PC-3 (cell line): Measurements from ENCODE around the gene PDZD2. TPM values are rescaled to one million over a fixed set of nuclear protein-coding genes. Genes with fewer than 3 reads are reported as not detected.

Experiments
- ATAC-seq: fragments of 200-7000 bp; cut with Tn5 transposase; 2 replicates; pipeline ENCODE4 v1.9.1; 2020; ENCODE audit warnings: mild to moderate bottlenecking, moderate library complexity
- BruUV-seq: library from RNA; stranded (reverse); fragments of 400-500 nt; replicated peaks from 2 replicates; lab custom pipeline; 2021; lab: Mats Ljungman, UMichigan
- CTCF ChIA-PET: fragments of 300-600 bp; sonication (Branson Sonifier 250); formaldehyde crosslinking; loops from one replicate; lab custom pipeline; 2022; ENCODE audit warnings: antibody characterized with exemption; lab: Charles Lee
- POLR2A ChIA-PET: fragments of 300-600 bp; sonication (Branson Sonifier 250); formaldehyde crosslinking; loops from one replicate; lab custom pipeline; 2022; ENCODE audit warnings: antibody characterized with exemption; ENCODE audit not compliant: unreplicated experiment; lab: Charles Lee
- DNase-seq: peaks from one replicate; pipeline ENCODE4 v3.0.0-alpha.2; 2015
- H2AFZ ChIP-seq: fragments of 300-600 bp; sonication (generic); 2 replicates; pipeline ENCODE4 v1.6.0; 2016; ENCODE audit warnings: antibody characterized with exemption, low read length
- H3F3A ChIP-seq: fragments of 300-600 bp; sonication (generic); one replicate; pipeline ENCODE4 v1.6.0; 2017; ENCODE audit warnings: antibody characterized with exemption, low read length, control low read depth, mild to moderate bottlenecking; ENCODE audit not compliant: unreplicated experiment
- H3K27ac ChIP-seq: fragments of 300-600 bp; sonication (generic); 2 replicates; pipeline ENCODE4 v1.5.1; 2016; ENCODE audit warnings: mild to moderate bottlenecking, low read length
- H3K27me3 ChIP-seq: fragments of 300-600 bp; sonication (generic); 2 replicates; pipeline ENCODE4 v1.6.1; 2016; ENCODE audit warnings: low read length, mixed read lengths
- H3K36me3 ChIP-seq: fragments of 300-600 bp; sonication (generic); 2 replicates; pipeline ENCODE4 v1.6.1; 2016; ENCODE audit warnings: low read depth, mixed run types, low read length, mixed read lengths
- H3K4me1 ChIP-seq: fragments of 300-600 bp; sonication (generic); 2 replicates; pipeline ENCODE4 v1.5.1; 2016; ENCODE audit warnings: low read length; ENCODE audit not compliant: insufficient read depth
- H3K4me2 ChIP-seq: fragments of 300-600 bp; sonication (generic); 2 replicates; pipeline ENCODE4 v1.6.0; 2016; ENCODE audit warnings: low read length
- H3K4me3 ChIP-seq: fragments of 300-600 bp; sonication (generic); 2 replicates; pipeline ENCODE4 v1.5.1; 2016; ENCODE audit warnings: mild to moderate bottlenecking, low read length, mixed read lengths
- H3K79me2 ChIP-seq: fragments of 300-600 bp; sonication (generic); 2 replicates; pipeline ENCODE4 v1.6.1; 2017; ENCODE audit warnings: low read length, mixed read lengths
- H3K9ac ChIP-seq: fragments of 300-600 bp; sonication (generic); 2 replicates; pipeline ENCODE4 v1.6.0; 2016; ENCODE audit warnings: mild to moderate bottlenecking, low read length
- H3K9me2 ChIP-seq: fragments of 300-600 bp; sonication (generic); replicated peaks from 2 replicates; pipeline ENCODE4 v1.6.1; 2016; ENCODE audit warnings: mixed run types, low read length, mixed read lengths
- H3K9me3 ChIP-seq: fragments of 300-600 bp; sonication (generic); 2 replicates; pipeline ENCODE4 v1.6.1; 2016; ENCODE audit warnings: low read length, mixed read lengths
- H4K20me1 ChIP-seq: fragments of 300-600 bp; sonication (generic); 2 replicates; pipeline ENCODE4 v1.6.1; 2016; ENCODE audit warnings: low read length, mixed read lengths
- EZH2 ChIP-seq: fragments of 300-600 bp; sonication (generic); IDR thresholded peaks from one replicate; pipeline ENCODE4 v1.6.1; 2017; ENCODE audit warnings: antibody characterized with exemption, mild to moderate bottlenecking, low read length; ENCODE audit not compliant: unreplicated experiment
- EZH2phosphoT487 ChIP-seq: fragments of 300-600 bp; sonication (generic); IDR thresholded peaks from 2 replicates; pipeline ENCODE4 v1.6.1; 2018; ENCODE audit warnings: mild to moderate bottlenecking, antibody characterized with exemption, low read length, borderline replicate concordance
- intact Hi-C: fragments of 100-400 bp; cut with micrococcal nuclease; formaldehyde crosslinking; loops from 2 replicates; pipeline ENCODE4 v1.9.0; 2023
- total RNA-seq: library from RNA; depleted of rRNA; stranded (reverse); fragments of >200 nt; gene quantifications from 2 replicates; pipeline ENCODE4 v1.2.3, GENCODE V29; 2014
- TF ChIP-seq, protein P1 (sequence below): fragments of 300-600 bp; sonication (generic); conservative IDR thresholded peaks from 2 replicates; pipeline ENCODE4 v1.5.1; 2017; ENCODE audit warnings: antibody characterized with exemption, low read depth, mild to moderate bottlenecking, low read length

Gene PDZD2
- total RNA-seq, 1 experiment from 2014 or later: 2.0 TPM

DNA sequence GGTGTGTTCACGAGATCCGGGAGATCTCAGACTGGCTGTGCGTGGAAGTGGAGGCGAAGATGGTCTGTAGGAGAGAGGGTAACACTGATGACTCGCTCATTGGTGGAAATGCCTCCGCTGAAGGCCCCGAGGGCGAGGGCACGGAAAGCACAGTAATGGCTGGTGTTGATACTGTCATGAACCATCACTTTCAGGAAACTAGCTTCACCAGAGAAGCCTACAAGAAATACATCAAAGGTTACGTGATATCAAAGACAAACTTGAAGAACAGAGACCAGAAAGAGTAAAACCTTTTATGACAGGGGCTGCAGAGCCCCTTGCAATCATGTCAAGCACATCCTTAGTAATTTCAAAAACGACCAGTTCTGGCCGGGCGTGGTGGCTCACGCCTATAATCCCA, 269.5 kb downstream of the PDZD2 start:
- ChIA-PET POLR2A (no interaction called here), CTCF (no interaction called here)
- H4K20me1 ChIP-seq: no peaks in the 10 kb centered on the region
- H3F3A ChIP-seq: no peaks in the 10 kb centered on the region
- peaks cover 12% of the 10 kb centered on the region for H3K4me1 ChIP-seq
- intact Hi-C loops: no loop called here
- BruUV-seq: no TSS peak
- TF ChIP-seq EZH2phosphoT487 (no peak), EZH2 (no peak)
- TF ChIP-seq, protein P1, sequence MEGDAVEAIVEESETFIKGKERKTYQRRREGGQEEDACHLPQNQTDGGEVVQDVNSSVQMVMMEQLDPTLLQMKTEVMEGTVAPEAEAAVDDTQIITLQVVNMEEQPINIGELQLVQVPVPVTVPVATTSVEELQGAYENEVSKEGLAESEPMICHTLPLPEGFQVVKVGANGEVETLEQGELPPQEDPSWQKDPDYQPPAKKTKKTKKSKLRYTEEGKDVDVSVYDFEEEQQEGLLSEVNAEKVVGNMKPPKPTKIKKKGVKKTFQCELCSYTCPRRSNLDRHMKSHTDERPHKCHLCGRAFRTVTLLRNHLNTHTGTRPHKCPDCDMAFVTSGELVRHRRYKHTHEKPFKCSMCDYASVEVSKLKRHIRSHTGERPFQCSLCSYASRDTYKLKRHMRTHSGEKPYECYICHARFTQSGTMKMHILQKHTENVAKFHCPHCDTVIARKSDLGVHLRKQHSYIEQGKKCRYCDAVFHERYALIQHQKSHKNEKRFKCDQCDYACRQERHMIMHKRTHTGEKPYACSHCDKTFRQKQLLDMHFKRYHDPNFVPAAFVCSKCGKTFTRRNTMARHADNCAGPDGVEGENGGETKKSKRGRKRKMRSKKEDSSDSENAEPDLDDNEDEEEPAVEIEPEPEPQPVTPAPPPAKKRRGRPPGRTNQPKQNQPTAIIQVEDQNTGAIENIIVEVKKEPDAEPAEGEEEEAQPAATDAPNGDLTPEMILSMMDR: no peak
- H3K9ac ChIP-seq: no peak overlapping the region
- no peaks in the 10 kb centered on the region for H3K9me3 ChIP-seq
- H3K4me2 ChIP-seq: no peak overlapping the region
- H3K27ac ChIP-seq: no peak overlapping the region
- no peaks in the 10 kb centered on the region for H3K9me2 ChIP-seq
- H2AFZ ChIP-seq: no peak overlapping the region
- H3K4me3 ChIP-seq: no peak overlapping the region
- no peak for ATAC-seq
- H3K27me3 ChIP-seq: no peaks in the 10 kb centered on the region
- no peaks in the 10 kb centered on the region for H3K79me2 ChIP-seq
- no peak for DNase-seq
- no peaks in the 10 kb centered on the region for H3K36me3 ChIP-seq

DNA sequence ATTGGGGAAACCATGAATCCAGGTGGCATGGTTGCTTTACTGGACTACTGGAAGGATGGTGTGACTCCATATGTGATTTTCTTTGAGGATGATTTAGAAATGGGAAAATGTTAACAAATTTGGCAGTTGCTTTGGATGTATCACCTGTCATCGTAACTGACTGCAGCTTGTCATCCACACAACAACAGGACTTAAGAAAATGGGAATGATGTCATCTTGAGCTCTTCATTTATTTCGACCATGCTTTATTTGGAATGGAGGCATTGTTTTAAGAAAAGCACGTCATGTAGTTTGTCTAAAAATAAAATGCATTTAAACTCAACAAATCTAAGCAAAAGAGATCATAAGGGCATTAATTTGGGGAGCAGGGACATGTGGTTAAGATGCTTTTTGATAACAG, 270.1 kb downstream of the PDZD2 start:
- no peaks in the 10 kb centered on the region for H3K36me3 ChIP-seq
- no peak overlapping the region for H3K27ac ChIP-seq
- TF ChIP-seq EZH2 (no peak), EZH2phosphoT487 (no peak)
- TF ChIP-seq, protein P1: no peak
- ChIA-PET POLR2A (no interaction called here), CTCF (no interaction called here)
- H3K4me1 ChIP-seq: peaks cover 17% of the 10 kb centered on the region
- H3F3A ChIP-seq: no peaks in the 10 kb centered on the region
- no peaks in the 10 kb centered on the region for H3K9me3 ChIP-seq
- intact Hi-C loops: no loop called here
- no peaks in the 10 kb centered on the region for H4K20me1 ChIP-seq
- H3K9me2 ChIP-seq: no peaks in the 10 kb centered on the region
- no peak overlapping the region for H3K4me2 ChIP-seq
- DNase-seq: no peak
- H3K79me2 ChIP-seq: no peaks in the 10 kb centered on the region
- no peaks in the 10 kb centered on the region for H3K27me3 ChIP-seq
- H3K9ac ChIP-seq: no peak overlapping the region
- BruUV-seq: no TSS peak
- ATAC-seq: no peak
- H3K4me3 ChIP-seq: no peak overlapping the region
- no peak overlapping the region for H2AFZ ChIP-seq

DNA sequence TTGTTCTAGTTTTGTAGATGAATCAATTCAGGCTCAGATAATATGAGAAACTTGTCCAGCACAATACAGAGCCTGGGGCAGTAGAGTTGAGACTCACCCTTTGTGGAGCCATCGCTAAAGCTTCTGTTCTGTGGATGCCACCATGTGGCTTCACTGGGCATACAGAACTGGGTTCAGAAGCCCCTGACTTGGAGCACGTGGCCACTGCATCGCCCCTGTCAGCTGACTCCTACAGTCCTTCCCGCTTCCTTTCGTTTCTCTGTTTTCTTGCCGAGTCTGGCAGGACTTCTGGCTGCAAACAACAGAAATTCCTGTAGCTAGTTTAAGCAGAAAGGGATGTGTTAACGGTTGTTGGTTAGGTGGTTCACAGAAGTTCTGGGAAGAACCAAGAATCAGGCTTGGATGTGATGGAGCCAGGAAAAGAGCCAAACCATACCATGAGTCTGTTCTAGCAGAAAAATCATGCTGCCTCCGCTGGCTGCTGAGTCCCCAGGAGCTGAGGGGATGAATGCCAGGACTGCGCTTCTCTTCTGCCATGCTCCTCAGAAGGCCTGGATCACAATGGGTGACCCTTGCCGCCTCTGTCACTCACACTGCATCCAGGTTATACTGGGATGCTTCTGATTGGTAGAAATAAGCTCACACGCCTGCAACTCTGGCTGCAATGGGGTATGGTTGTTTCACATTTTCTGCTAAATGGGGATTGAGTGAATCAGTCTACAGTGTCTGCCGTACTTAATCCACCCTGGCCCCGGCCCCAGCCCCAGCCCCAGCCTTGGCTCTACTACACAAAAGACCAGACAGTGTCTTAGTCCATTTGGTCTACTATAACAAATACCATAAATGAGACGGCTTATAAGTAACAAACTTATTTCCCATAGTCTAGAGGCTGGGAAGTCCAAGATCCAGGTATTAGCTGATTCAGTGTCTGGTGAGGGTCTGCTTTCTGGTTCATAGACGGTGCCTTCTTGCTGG, 272.6 kb downstream of the PDZD2 start:
- BruUV-seq: no TSS peak
- CTCF ChIA-PET: no interaction called here

More for the DNA sequence above, 272.6 kb downstream of the PDZD2 start:
- Histone ChIP-seq H3F3A (no peaks in the 10 kb centered on the region), H3K27ac (0 out of 2 replicates have a peak overlapping the region, but pooled peaks have one; percentile 2), H3K4me3 (no peak overlapping the region), H3K36me3 (no peaks in the 10 kb centered on the region), H3K9me2 (no peaks in the 10 kb centered on the region), H3K4me2 (no peak overlapping the region), H4K20me1 (no peaks in the 10 kb centered on the region), H2AFZ (no peak overlapping the region), H3K9ac (no peak overlapping the region), H3K4me1 (peaks cover 20% of the 10 kb centered on the region), H3K27me3 (no peaks in the 10 kb centered on the region), H3K79me2 (no peaks in the 10 kb centered on the region), H3K9me3 (no peaks in the 10 kb centered on the region)
- POLR2A ChIA-PET: no interaction called here
- TF ChIP-seq, protein P1: no peak
- TF ChIP-seq EZH2: no peak
- TF ChIP-seq EZH2phosphoT487: no peak
- intact Hi-C loops: no loop called here
- ATAC-seq (no peak), DNase-seq (peak; percentile 23)
